ENCODE measurements around the gene TRIM2. TPM values are rescaled to one million over a fixed set of nuclear protein-coding genes. Genes with fewer than 3 reads are reported as not detected.

TRIM2 gene
- total RNA-seq, 4 donors from 2014 or later, result 14.5 to 29.7 (median 16.6) TPM

DNA sequence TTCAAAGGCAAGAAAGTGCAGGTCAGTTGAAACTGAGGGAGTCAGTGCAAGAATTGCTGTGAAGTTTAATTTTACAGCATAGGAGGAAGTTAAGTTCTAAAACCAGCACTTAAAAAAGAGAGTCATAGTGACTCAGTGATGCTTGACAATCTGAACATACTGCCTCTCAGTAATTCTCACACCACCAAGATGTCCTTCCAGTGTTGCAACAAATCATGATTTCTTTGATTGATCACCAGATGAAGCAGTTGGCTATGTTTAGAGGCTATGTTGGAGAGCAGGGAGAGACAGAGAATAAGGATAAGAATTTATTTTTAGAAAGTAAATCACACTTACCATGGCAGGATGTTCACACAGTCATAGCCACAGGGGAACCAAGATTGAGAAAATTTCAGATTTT lies 13.2 kb downstream of the TRIM2 start:
- TF ChIP-seq, protein P1, sequence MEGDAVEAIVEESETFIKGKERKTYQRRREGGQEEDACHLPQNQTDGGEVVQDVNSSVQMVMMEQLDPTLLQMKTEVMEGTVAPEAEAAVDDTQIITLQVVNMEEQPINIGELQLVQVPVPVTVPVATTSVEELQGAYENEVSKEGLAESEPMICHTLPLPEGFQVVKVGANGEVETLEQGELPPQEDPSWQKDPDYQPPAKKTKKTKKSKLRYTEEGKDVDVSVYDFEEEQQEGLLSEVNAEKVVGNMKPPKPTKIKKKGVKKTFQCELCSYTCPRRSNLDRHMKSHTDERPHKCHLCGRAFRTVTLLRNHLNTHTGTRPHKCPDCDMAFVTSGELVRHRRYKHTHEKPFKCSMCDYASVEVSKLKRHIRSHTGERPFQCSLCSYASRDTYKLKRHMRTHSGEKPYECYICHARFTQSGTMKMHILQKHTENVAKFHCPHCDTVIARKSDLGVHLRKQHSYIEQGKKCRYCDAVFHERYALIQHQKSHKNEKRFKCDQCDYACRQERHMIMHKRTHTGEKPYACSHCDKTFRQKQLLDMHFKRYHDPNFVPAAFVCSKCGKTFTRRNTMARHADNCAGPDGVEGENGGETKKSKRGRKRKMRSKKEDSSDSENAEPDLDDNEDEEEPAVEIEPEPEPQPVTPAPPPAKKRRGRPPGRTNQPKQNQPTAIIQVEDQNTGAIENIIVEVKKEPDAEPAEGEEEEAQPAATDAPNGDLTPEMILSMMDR (IDR thresholded peaks at IDR 0.05; ENCODE audit: low read depth), result no peak

DNA sequence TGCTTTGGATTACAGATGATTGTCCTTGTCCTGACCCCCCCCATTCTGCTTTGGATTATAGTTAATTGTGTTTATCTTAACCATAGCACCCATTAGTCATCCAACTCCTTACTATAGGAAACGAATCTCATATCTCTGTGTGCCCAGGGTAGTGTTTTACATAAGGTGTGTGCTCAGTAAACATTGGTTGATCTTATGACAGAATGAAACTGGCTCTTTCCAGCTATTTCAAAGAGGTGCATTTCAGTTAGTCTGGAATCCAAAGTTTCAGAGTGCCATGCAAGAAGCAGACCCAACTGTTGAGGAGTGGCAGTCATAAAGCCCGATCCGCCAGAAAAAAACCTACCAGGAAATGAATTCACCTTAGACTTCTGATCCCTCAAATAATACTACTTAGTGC lies 14.7 kb downstream of the TRIM2 start:
- TF ChIP-seq, protein P1 (IDR thresholded peaks at IDR 0.05; ENCODE audit: low read depth), result no peak

DNA sequence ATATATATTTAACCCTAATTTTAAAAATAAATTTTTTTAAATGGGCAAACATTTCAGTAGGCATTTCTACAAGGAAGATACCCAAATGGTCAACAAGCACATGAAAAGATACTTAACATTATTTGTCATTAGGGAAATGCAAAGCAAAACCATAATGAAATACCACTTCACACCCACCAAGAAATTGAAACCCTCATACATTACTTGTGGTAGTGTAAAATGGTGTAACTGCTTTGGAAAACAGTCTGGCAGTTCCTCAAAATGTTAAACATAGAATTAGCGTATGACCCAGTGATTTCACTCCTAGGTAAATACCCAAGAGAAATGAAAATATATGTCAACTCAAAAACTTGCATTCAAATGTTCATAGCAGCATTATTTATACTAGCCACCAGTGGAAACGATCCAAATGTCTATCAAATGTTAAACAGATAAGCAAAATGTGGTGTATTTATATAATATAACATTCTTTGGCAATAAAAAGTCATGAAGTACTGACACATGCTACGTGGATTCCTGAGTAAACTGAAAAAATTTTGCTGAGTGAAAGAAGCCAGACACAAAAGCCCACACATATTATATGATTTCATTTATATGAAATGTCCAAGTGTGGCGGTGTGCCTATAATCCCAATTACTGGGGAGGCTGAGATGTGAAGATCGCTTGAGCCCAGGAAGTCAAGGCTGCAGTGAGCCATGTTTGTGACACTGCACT lies 16.6 kb downstream of the TRIM2 start:
- TF ChIP-seq, protein P1 (IDR thresholded peaks at IDR 0.05; ENCODE audit: low read depth), result no peak

DNA sequence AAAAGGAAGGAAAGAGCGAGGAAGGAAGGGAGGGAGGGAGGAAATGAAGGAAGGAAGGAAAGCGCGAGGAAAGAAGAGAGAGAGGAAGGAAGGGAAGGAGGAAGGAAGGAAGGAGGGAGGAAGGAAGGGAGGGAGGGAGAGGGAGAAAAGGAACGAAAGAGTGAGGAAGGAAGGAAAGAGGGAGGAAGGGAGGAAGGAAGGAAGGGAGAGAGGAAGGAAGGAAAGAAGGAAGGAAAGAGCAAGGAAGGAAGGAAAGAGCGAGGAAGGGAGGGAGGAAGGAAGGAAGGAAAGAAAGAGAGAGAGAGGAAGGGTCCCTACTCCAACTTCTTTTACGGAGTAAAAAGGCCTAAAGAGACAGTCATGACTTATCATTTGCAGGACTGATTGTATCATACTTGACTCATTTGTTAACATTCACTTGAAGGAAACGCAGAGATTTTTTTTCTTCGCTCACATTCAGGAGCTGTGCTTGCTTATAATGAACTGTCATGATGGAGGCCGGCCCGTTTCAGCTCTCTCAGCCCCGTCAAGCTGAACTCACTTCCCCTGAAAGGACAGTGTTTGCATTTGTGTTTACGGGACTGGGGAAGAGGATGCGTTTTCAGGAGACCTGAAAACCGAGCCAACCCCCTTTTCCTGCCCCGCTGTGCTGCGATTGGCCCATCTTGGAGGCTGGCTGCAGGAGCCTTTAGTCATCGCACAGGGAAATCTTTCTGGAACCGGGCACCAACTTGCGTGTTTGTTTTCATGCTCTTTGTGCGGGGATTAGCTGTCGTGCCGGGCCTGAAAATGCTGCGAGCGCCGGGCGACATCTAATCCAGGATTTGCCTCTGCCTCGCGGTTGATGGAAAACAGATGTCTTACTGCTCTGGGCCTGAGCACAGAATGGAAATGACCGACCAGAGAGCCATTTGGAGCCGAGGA lies 17.8 kb downstream of the TRIM2 start:
- TF ChIP-seq, protein P1 (IDR thresholded peaks at IDR 0.05; ENCODE audit: low read depth), result no peak

DNA sequence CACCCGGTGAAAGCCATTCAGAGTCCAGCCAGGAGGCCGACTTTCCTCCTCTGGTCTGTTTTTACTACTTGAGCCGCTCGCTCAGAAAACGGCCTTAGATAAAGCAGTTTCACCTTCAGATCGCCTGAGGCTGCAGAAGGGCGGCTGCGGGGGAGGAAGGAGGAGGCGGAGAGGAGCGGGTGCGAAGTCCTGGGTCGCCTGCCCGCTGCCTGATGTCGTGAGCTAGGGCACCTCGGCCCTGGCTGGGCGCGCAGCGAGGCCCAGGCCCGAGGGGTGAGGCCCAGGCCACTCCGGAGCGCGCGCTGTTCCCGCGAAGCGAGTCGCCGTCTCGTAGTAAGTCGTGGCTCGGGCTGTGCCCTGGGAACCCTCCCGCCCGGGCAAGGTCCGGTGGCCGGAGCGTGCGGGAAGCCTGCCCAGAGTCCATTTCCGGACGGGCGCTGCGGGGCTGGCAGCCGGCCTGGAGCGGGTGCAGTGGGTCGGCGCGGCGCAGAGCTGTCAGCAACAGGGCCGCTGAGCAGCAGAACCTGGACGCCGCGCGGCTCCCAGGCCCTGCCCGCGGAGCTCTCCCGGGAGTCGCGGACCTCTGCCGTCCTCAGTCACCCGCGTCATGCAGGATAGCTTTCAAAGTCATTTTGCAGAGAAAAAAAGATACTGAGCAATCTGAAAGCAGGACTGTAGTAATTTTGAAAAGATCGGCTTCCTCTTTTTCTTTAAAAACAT lies 18.6 kb downstream of the TRIM2 start:
- TF ChIP-seq, protein P1 (IDR thresholded peaks at IDR 0.05; ENCODE audit: low read depth), result no peak

DNA sequence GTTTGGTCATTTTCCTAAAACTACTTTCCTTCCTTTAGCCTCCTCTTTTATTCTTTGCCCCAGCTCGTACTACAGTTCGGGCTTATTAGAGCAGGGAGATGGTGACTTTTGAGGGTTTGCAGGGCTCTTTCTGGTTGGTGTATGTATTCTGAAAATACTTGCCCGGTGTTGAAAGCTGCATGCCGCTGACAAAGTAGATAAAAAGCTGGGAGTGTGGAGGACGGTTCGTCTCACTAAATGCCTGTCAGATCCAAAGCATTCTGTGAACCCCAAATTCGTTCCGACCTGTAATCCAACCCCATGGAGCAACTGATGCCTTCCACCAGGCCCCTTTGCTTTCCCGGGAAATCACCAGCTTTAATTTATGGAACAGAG lies 19.2 kb downstream of the TRIM2 start:
- TF ChIP-seq, protein P1 (IDR thresholded peaks at IDR 0.05; ENCODE audit: low read depth), result no peak

DNA sequence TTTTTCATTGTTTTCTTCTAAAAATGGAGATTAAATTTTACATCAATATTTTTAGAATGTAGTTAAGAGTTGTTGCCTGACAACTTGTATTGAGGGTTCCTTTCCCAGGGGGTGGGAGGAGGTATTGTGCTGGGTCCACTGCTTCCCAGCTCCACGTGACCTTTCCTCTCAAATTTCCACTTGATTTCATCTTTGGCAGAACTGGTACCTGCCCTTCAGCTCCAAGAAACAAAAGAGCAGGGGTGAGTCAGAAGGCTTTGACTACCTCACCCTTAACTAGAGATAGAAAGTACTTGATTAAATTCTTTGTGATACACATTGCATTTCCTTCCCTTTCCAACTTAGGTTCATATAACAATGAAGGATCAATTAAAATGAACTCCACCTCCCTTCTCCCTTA lies 19.7 kb downstream of the TRIM2 start:
- TF ChIP-seq, protein P1 (IDR thresholded peaks at IDR 0.05; ENCODE audit: low read depth), result no peak

Data from subcutaneous adipose tissue (tissue), 4 donors.